Activated T-cell treated with anti-CD3 and anti-CD28 coated beads, Interleukin-2, amount 50 U/mL, for 1 hour (primary cell): ENCODE measurements around the gene FOXD4.
"Not testable (repeated sequence)": the region's sequence is repeated elsewhere in the genome, so short reads cannot be mapped to it uniquely, and the experiment has no call there.

Source experiments
- DNase-seq: peaks from one replicate; pipeline ENCODE4 v3.0.0-alpha.2; 2020

The FOXD4 gene

DNA sequence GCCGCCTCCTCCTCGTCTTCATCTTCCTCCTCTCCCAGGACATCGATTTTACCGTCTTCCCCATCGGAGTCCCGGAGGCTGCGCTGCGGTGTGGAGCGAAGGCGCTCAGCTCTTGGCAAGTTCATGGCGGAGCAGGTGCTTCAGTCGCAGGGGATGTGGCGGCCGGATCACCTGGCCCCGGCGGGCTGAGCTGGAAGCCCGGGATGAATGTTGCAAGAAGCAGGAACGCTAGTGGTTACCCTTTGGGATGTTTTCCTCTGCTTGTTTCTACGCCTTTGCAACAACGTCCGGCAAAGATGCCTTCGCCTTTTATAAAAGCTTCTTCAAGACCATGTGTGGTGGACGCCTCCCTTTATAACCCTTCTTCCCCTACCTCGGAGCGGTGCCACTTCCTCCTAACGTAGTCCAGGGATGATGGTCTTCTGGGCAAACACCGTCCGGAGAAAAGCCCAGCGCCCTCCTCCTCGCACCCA is at the start of gene FOXD4:
Gene FOXD4 (minus strand): TSS at position 423 of the 473 bp plus-strand sequence. CDS start 298 bp downstream, at position 125.
- not testable (repeated sequence) for DNase-seq

DNA sequence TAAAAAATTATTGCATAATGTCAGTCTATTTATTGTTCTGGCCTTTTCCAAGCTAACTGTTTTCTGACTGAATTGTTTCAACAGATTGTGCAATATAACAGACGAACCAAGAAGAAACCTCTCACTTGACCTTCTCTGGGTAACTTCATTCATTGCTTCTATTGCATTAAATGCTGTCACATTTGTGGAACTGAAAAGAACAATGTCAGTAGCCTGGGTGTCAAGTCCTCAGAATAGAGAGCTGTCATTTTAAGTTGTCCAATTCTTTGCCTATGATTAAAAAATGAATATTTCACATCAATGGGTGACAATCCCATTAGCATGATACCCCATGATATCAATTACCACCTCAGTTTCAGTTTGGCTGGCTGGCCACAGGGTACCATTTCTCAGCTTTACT is 41.7 kb upstream of the FOXD4 start:
- not testable (repeated sequence) for DNase-seq

DNA sequence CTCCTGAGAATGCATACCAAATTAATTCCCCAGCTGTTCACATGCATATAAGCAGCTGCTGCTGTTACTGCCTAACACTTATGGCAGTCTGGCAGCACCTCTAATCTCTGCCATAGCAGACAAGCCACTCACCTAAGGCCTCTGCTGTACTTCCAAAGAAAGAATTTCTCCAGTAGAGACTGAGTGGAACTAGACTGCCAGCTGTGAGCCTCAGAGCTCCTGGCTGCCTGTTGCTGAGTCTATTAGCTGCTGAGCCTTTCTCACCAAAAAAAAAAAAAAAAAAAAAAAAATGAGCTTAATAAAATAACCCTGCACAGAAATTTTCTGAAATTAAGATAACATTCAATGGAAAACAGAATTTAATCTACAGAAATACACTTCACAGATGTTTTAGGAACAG is 33.0 kb upstream of the FOXD4 start:
- DNase-seq: not testable (repeated sequence)

DNA sequence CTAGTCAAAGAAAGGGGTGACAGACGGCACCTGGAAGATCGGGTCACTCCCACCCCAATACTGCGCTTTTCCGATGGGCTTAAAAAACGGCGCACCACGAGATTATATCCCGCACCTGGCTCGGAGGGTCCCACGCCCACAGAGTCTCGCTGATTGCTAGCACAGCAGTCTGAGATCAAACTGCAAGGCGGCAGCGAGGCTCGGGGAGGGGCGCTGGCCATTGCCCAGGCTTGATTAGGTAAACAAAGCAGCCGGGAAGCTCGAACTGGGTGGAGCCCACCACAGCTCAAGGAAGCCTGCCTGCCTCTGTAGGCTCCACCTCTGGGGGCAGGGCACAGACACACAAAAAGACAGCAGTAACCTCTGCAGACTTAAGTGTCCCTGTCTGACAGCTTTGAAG is 21.7 kb upstream of the FOXD4 start:
- DNase-seq: not testable (repeated sequence)

- peak; percentile 30 for DNase-seq
These were observed 848 bp downstream of the FOXD4 start for GRCh38 chr9:117144-117994.

- peak; percentile 22 for DNase-seq
These were observed 1.8 kb downstream of the FOXD4 start for GRCh38 chr9:116239-117077.

GRCh38 chr9:115118-115451 is 3.1 kb downstream of the FOXD4 start:
- peak; percentile 21 for DNase-seq

DNA sequence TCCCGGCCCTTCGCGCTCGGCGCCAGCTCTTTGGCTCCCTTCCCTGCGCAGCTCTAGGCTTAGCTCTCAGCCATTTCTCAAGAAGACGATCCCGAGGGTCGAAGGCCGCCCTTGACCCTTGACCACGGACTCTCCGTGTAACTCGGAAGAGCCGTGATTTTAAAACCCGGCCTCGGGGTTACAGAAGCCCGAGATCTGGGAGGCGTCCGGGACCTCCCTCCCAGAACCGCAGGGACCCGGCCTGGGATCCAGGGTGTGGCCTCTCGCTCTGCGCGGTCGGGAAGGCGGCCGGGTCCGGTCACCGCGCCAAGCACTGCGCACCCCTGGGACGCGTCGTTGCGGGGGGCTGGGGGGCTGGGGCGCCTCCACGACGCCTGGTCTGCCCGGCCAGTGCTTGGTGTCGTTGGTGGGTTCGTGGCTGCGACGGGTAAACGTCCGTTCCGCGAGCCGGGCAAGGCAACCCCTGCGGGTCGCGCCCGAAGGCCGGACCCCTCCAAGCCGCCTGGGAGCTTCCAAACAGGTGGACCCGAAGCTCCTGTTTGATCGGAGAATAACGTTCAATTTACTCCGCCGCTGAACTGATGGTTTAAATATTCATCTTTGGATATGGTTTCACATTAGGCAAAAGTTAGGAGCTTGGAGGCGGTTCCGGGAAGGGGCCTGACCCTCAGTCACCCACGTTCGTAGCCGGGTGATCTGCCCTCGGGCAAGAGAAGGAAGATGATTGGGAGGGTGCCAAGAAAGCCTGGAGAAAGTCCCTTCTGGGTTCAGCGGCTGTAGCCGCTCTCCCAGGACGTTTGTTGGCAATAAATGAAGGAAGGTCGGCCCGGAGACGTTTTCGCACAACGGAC is 3.7 kb downstream of the FOXD4 start:
- DNase-seq: peak; percentile 25

DNA sequence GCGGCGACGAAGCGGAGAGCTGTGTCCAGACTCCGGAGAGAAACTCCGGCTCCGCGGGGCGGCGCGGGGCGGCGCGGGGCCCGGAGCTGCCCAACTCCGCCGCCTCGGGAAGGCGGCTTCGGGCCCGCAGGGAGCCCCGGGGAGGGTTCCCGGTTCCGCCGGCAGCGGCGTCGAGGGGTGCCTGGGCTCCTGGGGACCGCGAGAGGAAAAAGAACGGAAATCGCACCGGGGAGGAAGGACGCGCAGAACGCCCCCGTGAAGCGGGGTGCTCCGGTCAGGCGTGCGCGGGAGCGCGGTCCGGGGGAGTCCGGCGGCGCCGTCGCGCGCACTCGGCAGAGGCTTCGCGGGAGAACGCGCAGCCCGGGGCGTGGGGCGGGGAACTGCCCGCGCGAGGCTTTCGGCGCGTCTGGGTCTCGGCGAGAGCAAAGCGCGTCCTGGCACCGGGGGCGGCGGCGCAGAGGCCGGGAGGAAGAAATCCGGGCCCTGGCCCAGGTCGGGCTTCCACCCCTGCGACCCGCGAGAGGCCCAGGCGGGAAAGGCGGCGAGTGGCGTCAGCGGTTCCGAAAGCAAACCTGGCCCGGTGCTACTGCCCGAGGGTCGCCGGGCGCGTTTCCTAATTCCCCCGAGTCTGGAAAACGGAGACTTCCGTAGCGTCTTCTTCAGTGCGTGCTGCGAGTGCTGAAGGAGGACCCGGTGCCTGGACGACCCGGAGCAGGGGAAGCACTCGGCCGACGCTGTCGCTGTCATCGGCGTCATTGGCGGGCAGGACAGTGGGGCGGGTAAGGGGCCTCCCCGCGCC is 4.5 kb downstream of the FOXD4 start:
- peak; percentile 51 for DNase-seq

- peak; percentile 28 for DNase-seq
These were observed 5.4 kb downstream of the FOXD4 start for GRCh38 chr9:112589-113467.

DNA sequence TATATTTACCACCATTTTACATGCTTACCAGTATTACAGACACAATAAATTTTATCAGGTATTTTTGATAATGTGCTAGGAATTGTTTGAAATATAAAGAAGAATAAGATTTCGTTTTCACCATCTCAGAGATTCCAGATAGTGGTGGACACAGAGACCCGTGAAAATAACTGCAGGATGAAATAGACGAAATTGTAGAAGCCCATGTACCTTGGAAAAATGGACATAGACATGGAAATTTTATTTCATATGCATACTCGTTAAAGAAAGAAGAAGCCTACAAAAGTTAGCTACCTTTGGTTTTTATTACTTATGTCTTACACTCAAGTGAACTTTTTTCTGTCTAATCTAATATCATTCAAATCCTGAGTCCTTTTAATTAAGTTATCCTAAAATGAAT is 7.5 kb downstream of the FOXD4 start:
- DNase-seq: not testable (repeated sequence)

DNA sequence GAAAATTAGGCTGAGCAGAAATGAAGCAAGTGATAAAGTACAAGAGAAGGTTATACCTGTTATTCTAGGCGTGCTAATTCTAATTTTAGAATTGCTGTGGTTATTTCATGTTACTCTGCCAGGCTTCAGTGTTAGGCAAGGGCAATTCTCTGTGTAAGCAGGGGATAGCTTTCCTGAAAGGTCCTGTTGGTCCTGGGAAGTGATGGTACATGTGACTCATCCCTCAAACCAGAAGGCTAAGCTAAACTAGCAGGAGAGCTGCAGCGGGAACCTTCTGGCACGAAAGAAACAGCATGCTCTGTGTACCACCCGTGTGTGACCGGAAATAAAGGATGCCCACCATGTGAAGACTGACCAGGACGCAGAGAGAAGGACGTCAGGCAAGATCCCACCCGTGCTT is 8.7 kb downstream of the FOXD4 start:
- DNase-seq: not testable (repeated sequence)

GRCh38 chr9:108742-109495 is 9.3 kb downstream of the FOXD4 start:
- DNase-seq: not testable (repeated sequence)

DNA sequence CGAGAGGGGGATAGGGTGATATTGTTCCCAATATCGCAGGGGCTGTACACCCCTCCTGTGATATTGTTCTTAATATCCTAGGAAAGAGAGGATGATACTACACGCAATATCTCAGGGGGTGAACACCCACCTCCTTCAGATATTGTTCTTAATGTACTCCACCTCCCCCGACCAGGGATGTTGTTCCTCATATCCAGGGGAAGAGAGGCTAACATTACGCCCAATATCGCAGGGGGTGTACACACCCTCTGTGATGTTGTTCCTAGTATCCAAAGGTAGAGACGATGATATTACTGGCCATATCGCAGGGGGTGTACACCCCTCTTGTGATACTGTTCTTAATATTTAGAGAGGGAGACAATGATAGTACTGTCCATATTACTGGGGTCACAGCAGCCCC is 12.2 kb downstream of the FOXD4 start:
- not testable (repeated sequence) for DNase-seq

GRCh38 chr9:100430-100829 is 17.8 kb downstream of the FOXD4 start:
- not testable (repeated sequence) for DNase-seq

- DNase-seq: not testable (repeated sequence)
These were observed 18.4 kb downstream of the FOXD4 start for GRCh38 chr9:99867-100266.

DNA sequence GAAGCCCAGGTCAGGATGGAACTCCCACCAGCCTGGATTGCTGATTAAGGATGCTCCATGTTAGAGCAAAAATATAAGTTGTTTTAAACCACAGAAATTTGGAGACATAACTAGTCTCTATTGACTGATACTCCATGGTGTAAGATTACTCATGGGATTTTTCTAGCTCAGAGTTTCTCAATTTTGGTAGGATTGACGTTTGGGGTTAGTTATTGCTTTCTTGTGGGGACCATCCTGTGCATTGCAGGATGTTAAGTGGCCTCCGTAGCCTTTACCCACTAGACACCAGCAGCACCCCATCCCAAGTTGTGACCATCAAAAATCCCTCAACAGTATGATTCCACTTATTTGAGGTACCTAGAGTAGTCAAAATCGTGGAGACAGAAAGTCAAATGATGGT is 19.4 kb downstream of the FOXD4 start:
- not testable (repeated sequence) for DNase-seq

DNA sequence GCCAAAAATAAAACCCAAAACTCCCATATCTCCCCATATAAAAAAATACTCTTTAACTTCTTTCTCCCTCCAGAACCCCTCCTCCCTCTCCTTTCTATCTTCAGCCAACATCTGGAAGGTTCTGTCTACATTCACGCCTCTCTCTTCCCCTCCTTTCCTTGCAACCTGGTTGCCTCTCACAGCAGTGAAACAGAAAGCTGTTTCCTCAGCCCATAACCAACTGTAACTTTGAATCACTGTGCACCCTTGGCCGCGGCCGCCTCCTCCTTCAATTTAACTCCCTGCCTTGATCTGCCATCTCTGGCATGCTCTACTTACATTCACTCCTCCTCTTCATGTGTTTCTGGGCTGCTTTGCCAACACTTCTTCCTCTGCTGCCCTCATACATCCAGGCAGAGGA is 23.2 kb downstream of the FOXD4 start:
- DNase-seq: not testable (repeated sequence)

DNA sequence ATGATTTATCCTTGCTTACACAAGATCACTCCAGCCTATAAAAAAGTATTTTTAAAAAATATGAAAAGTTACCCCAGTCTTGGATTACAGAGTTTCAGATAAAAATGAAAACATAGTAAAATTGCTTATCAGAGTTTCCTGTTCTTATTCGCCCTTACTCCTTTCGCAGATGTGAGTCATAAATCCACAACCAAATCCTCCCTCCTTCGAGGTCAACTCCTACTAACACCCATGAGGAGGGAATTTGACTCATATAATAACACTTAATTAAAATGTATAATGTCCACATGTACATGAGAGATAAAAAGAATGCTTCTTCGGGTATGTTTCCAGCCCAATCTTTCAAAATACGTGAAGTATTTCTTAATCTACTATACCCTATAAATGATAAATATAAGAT is 23.9 kb downstream of the FOXD4 start:
- DNase-seq: not testable (repeated sequence)

GRCh38 chr9:93909-94308 is 24.3 kb downstream of the FOXD4 start:
- DNase-seq: not testable (repeated sequence)
